Bronchial epithelial cell (primary cell): ENCODE data around the gene PDSS1. TPM values are rescaled to one million over a fixed set of nuclear protein-coding genes. Genes with fewer than 3 reads are reported as not detected.

Experiments
- DNase-seq: peaks from one replicate; pipeline ENCODE4 v3.0.0-alpha.2; 2010; ENCODE audit warnings: low read depth
- FAIRE-seq: peaks from 2 replicates; lab custom pipeline; 2011; peaks lifted over from hg19 to GRCh38; lab: Jason Lieb, UNC
- H3K27me3 ChIP-seq: 2 replicates; pipeline ENCODE4 v1.5.1; 2011; ENCODE audit warnings: low read length; ENCODE audit not compliant: control insufficient read depth, insufficient read depth
- H3K36me3 ChIP-seq: 2 replicates; pipeline ENCODE4 v1.5.1; 2011; ENCODE audit warnings: low read length; ENCODE audit not compliant: control insufficient read depth, insufficient read depth
- H3K4me3 ChIP-seq: 2 replicates; pipeline ENCODE4 v1.5.1; 2011; ENCODE audit warnings: mild to moderate bottlenecking, low read depth, low read length, control low read depth
- total RNA-seq: library from RNA; depleted of rRNA; stranded (reverse); fragments of >200 nt; gene quantifications from 2 replicates; pipeline ENCODE4 v1.2.1, GENCODE V29; 2014
- TF ChIP-seq, protein P1 (sequence below): IDR thresholded peaks from 2 replicates; pipeline ENCODE4 v1.5.1; 2011; ENCODE audit warnings: mild to moderate bottlenecking, moderate library complexity, low read length, control low read depth, inconsistent platforms; ENCODE audit not compliant: insufficient read depth, severe bottlenecking

Gene PDSS1
- total RNA-seq, 1 donor from 2014 or later, result 6.1 TPM

GRCh38 chr10:26776258-26776657 is 78.8 kb downstream of the PDSS1 start:
- Histone ChIP-seq H3K4me3 (no peak overlapping the region), H3K27me3 (no peaks in the 10 kb centered on the region), H3K36me3 (peaks cover 2% of the 10 kb centered on the region)
- no peak for FAIRE-seq
- peak; percentile 57 for DNase-seq
- TF ChIP-seq, protein P1, sequence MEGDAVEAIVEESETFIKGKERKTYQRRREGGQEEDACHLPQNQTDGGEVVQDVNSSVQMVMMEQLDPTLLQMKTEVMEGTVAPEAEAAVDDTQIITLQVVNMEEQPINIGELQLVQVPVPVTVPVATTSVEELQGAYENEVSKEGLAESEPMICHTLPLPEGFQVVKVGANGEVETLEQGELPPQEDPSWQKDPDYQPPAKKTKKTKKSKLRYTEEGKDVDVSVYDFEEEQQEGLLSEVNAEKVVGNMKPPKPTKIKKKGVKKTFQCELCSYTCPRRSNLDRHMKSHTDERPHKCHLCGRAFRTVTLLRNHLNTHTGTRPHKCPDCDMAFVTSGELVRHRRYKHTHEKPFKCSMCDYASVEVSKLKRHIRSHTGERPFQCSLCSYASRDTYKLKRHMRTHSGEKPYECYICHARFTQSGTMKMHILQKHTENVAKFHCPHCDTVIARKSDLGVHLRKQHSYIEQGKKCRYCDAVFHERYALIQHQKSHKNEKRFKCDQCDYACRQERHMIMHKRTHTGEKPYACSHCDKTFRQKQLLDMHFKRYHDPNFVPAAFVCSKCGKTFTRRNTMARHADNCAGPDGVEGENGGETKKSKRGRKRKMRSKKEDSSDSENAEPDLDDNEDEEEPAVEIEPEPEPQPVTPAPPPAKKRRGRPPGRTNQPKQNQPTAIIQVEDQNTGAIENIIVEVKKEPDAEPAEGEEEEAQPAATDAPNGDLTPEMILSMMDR, result no peak

- FAIRE-seq (no peak), DNase-seq (no peak)
- H3K4me3 ChIP-seq, result no peak overlapping the region
- TF ChIP-seq, protein P1, result no peak
- peaks cover 2% of the 10 kb centered on the region for H3K36me3 ChIP-seq
- no peaks in the 10 kb centered on the region for H3K27me3 ChIP-seq
Measured at GRCh38 chr10:26777686-26778085, 80.2 kb downstream of the PDSS1 start.

- Histone ChIP-seq H3K4me3 (no peak overlapping the region), H3K36me3 (peaks cover 2% of the 10 kb centered on the region), H3K27me3 (no peaks in the 10 kb centered on the region)
- no peak for FAIRE-seq
- peak; percentile 74 for DNase-seq
- TF ChIP-seq, protein P1, result no peak
Measured at GRCh38 chr10:26779176-26779860, 81.8 kb downstream of the PDSS1 start.

DNA sequence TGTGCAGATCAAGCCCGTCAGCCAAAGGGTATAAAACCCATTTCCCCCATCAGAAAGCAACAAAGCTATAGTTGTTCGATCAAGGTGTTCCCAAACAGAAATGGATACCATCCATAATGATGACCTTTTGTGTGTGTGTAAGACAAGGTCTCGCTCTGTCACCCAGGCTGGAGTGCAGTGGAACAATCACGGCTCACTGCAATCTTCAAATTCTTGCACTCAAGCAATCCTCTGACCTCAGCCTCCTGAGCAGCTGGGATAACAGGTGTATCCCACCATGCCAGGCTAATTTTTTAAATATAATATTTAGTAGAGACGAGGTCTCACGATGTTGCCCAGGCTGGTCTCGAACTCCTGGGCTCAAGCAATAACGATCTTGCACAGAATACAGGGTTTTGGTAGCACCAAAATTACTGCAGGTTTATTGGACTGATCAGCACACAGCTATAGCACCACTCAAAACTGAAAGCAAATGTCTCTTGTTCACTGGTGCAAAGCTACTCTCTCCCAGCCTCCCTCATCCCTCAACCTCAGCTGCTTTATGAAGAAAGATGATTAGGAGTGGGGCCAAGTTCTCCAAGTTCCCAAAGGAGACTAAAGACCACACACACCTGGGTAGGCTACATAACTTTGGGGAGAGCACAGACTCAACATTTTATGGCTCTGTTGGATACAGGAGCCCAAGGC is 82.7 kb downstream of the PDSS1 start:
- Histone ChIP-seq H3K4me3 (no peak overlapping the region), H3K36me3 (peaks cover 2% of the 10 kb centered on the region), H3K27me3 (no peaks in the 10 kb centered on the region)
- TF ChIP-seq, protein P1, result no peak
- DNase-seq (no peak), FAIRE-seq (no peak)

DNA sequence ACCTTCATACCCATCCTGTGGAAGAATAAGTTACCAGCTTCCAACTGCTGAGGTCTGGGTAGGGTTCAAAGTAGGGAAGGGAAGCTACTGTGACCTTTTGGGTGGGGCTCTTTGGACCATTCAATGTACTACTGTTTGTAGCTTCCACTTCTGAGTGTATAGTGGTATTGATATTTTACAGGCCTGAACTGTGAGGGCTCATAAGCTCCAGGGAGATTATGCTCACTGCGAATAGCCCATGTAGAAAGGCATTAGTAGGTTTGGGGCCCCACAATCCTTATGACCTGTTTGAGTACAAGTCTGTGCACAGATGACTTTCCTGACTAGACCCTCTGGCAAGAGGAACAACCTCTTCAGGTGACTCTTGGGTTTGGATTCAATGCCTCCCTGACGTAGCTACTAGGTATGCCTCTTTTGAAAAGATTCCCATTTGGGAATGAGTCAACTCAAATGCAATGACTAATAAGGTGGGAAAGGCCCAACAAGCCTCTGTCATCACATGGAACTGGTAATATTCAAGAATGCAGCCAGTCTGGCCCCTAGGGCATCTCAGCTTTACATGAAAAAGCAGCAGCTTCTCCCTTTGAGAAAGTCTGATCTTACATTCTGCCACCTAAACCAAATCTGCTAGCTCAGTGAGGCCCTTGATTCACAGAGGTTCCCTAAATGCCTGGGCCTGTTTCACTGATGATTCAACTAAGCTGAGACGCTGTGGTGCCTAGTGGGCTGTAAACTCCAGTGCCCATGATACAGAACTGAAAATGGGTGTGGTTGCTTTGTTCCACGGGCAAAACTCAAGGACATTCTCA is 83.5 kb downstream of the PDSS1 start:
- peak; percentile 96 for FAIRE-seq
- no peak overlapping the region for H3K4me3 ChIP-seq
- peak; percentile 100 for DNase-seq
- no peaks in the 10 kb centered on the region for H3K27me3 ChIP-seq
- no peaks in the 10 kb centered on the region for H3K36me3 ChIP-seq
- TF ChIP-seq, protein P1, result no peak
